GM12801 (cell line): ENCODE results near the gene SPRED3.

Source experiments
- TF ChIP-seq, protein P1 (sequence below): IDR thresholded peaks from one replicate; pipeline ENCODE4 v1.5.1; 2011; ENCODE audit warnings: control low read depth; ENCODE audit not compliant: insufficient read length; ENCODE audit errors: extremely low read depth

The SPRED3 gene

DNA sequence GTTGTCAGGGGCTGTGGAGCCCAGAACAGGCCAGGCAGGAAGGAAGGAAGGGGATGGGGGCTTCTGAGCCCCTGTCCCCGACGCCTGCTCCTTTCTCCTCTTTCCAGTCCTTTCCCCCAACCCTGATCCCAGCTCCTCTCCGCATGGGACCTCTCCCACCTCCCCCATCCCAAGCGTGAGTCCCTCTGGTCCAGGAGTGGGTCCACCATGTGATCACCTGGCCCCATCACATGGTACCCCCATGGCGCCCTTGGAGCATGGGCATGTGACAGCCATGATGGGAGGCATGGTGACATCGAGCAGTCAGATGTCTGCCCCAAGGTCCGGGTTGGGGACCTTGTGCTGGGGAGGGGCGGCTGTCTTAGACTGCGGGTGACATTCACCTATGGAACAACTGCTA is 54.2 kb downstream of the SPRED3 start:
- TF ChIP-seq, protein P1, sequence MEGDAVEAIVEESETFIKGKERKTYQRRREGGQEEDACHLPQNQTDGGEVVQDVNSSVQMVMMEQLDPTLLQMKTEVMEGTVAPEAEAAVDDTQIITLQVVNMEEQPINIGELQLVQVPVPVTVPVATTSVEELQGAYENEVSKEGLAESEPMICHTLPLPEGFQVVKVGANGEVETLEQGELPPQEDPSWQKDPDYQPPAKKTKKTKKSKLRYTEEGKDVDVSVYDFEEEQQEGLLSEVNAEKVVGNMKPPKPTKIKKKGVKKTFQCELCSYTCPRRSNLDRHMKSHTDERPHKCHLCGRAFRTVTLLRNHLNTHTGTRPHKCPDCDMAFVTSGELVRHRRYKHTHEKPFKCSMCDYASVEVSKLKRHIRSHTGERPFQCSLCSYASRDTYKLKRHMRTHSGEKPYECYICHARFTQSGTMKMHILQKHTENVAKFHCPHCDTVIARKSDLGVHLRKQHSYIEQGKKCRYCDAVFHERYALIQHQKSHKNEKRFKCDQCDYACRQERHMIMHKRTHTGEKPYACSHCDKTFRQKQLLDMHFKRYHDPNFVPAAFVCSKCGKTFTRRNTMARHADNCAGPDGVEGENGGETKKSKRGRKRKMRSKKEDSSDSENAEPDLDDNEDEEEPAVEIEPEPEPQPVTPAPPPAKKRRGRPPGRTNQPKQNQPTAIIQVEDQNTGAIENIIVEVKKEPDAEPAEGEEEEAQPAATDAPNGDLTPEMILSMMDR: no peak

DNA sequence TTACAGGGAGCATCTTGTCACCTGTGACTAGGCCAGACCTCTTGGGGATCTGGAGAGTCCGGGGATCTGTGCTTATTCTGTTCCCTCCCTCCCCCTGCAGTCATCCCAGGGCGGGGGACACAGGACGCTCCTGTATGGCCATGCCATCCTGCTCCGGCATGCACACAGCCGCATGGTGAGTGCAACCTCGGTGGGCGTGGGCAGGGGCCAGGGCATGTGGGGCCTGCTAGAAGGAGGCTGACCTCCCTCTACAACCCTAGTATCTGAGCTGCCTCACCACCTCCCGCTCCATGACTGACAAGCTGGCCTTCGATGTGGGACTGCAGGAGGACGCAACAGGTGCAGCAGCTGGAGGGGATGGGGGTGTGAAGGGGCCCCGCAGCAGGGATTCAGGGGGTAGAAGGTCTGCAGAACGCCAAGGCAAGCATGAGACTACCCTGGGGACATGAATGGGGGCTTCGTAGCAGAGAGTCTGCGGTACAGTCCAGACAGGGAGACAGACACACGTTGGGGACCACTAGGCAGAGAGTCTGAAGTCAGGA is 55.0 kb downstream of the SPRED3 start:
- TF ChIP-seq, protein P1: no peak

DNA sequence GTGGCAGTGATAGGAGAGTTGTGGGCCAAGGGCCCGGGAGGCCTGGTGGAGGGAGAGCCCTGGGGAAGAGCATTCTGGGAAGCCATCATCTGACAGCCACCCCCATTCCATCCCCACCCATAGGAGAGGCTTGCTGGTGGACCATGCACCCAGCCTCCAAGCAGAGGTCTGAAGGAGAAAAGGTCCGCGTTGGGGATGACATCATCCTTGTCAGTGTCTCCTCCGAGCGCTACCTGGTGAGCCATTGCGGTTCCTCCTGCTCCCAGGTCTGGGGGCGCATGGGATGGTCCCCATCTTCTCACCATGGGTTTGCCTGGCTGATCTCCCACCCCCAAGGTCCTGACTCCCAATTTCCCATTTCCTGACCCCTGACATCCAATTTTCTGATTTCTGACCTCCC is 55.5 kb downstream of the SPRED3 start:
- TF ChIP-seq, protein P1: no peak

DNA sequence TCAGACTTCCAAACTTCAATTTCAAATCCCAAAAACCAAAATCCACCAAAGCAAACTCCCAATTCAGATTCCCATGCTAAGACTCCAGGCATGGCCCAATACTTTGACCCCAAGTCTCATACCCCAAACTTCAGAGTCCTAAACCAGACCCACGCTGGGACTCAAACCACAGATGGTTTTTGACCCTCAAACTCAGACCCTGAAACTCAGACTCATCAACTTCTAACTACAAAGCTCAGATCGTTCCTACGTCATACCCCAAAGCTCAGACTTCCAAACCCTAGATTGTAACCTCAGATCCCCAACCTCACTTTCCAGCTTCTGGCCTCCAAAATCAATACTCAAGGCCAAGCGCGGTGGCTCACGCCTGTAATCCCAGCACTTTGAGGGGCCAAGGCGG is 56.9 kb downstream of the SPRED3 start:
- TF ChIP-seq, protein P1: no peak

DNA sequence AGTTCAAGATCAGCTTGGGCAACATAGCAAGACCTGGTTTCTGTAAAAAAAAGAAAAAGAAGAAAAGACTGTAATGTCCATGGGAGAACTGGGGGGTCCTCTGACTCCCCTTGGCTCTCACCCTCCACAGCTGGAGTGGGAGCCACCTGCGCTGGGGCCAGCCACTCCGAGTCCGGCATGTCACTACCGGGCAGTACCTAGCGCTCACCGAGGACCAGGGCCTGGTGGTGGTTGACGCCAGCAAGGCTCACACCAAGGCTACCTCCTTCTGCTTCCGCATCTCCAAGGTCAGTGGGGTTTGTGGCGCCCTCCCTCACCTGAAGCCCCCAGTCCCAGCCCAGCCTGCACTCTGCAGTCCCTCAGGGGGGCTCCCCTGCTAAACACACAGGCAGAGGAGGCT is 59.7 kb downstream of the SPRED3 start:
- TF ChIP-seq, protein P1: no peak
